Chondrocyte (in vitro differentiated cells): ENCODE data around the gene GJB2. TPM values are rescaled to one million over a fixed set of nuclear protein-coding genes. Genes with fewer than 3 reads are reported as not detected.

Experiments used
- DNase-seq: peaks from one replicate; pipeline ENCODE4 v3.0.0; 2021; ENCODE audit warnings: mixed read lengths, low spot score
- H3K27ac Mint-ChIP-seq: one replicate; pipeline ENCODE4 v1.8.0; 2021; ENCODE audit warnings: mild to moderate bottlenecking, moderate library complexity, mixed read lengths; ENCODE audit not compliant: unreplicated experiment
- H3K27me3 Mint-ChIP-seq: 2 replicates; pipeline ENCODE4 v1.8.0; 2021; ENCODE audit warnings: low read depth, mixed read lengths
- H3K36me3 Mint-ChIP-seq: 2 replicates; pipeline ENCODE4 v1.8.0; 2021; ENCODE audit warnings: low read depth, mixed read lengths
- H3K4me1 Mint-ChIP-seq: 2 replicates; pipeline ENCODE4 v1.8.0; 2021; ENCODE audit warnings: low read depth, mild to moderate bottlenecking, mixed read lengths
- H3K4me3 Mint-ChIP-seq: one replicate; pipeline ENCODE4 v1.8.0; 2021; ENCODE audit warnings: mild to moderate bottlenecking, moderate library complexity, mixed read lengths; ENCODE audit not compliant: unreplicated experiment
- H3K9me3 Mint-ChIP-seq: 2 replicates; pipeline ENCODE4 v1.8.0; 2021; ENCODE audit warnings: low read depth, mixed read lengths
- total RNA-seq: library from RNA; stranded (reverse); gene quantifications from 3 replicates; pipeline ENCODE4 v1.2.1, GENCODE V29; 2021
- TF ChIP-seq, protein P1 (sequence below): fragments of 200-600 bp; sonication (generic); IDR thresholded peaks from 2 replicates; pipeline ENCODE4 v1.5.0; 2021; ENCODE audit warnings: antibody characterized with exemption, mild to moderate bottlenecking, moderate library complexity

The GJB2 gene
- total RNA-seq, 1 donor from 2014 or later, result not detected

DNA sequence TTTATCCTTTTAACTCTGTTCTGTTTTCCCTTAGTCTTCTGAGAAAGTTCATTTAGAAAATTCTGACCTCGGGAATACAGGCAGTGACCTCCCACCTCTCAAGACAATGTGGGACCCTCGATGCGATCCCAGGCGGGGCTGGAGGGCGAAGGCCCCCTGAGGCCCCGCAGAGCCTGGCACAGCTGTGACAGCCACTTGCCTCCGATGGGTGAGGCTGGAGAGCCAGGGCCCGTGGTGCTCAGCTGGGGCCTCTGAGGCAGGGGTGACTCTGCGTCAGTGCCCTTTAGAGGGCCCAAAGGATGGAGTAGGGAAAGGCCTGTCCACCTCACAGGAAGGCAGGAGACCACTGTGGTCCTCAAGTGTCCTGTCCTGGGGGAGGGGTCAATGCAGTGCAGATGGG is 42.2 kb downstream of the GJB2 start:
- Mint-ChIP-seq H3K36me3 (peaks cover 5% of the 10 kb centered on the region), H3K27me3 (peaks cover 74% of the 10 kb centered on the region), H3K4me1 (no peaks in the 10 kb centered on the region), H3K27ac (no peak overlapping the region), H3K9me3 (peaks cover 5% of the 10 kb centered on the region), H3K4me3 (no peak overlapping the region)
- DNase-seq, result no peak
- TF ChIP-seq, protein P1, sequence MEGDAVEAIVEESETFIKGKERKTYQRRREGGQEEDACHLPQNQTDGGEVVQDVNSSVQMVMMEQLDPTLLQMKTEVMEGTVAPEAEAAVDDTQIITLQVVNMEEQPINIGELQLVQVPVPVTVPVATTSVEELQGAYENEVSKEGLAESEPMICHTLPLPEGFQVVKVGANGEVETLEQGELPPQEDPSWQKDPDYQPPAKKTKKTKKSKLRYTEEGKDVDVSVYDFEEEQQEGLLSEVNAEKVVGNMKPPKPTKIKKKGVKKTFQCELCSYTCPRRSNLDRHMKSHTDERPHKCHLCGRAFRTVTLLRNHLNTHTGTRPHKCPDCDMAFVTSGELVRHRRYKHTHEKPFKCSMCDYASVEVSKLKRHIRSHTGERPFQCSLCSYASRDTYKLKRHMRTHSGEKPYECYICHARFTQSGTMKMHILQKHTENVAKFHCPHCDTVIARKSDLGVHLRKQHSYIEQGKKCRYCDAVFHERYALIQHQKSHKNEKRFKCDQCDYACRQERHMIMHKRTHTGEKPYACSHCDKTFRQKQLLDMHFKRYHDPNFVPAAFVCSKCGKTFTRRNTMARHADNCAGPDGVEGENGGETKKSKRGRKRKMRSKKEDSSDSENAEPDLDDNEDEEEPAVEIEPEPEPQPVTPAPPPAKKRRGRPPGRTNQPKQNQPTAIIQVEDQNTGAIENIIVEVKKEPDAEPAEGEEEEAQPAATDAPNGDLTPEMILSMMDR, result no peak

DNA sequence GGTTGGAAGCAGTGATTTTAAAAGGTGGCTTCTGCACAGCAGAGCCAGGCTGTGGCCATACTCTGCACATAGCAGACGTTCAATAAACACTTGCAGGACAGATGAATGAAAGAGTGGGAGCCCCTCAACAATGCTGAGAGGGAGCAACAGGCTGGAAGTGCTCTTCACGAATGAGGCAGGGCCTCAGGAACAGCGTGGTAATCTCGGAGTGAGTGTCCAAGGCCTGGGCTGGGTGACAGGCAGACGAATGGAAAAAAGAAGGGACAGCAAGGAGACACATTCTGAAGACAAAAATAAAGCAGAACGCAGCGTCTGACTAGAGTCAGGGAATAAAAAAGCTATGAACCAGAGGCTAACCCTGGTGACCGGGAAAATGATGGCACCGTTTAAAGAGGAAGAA is 43.0 kb downstream of the GJB2 start:
- Mint-ChIP-seq H3K9me3 (peaks cover 5% of the 10 kb centered on the region), H3K4me3 (no peak overlapping the region), H3K27me3 (peaks cover 72% of the 10 kb centered on the region), H3K36me3 (peaks cover 5% of the 10 kb centered on the region), H3K27ac (no peak overlapping the region), H3K4me1 (no peaks in the 10 kb centered on the region)
- DNase-seq, result no peak
- TF ChIP-seq, protein P1, result no peak

DNA sequence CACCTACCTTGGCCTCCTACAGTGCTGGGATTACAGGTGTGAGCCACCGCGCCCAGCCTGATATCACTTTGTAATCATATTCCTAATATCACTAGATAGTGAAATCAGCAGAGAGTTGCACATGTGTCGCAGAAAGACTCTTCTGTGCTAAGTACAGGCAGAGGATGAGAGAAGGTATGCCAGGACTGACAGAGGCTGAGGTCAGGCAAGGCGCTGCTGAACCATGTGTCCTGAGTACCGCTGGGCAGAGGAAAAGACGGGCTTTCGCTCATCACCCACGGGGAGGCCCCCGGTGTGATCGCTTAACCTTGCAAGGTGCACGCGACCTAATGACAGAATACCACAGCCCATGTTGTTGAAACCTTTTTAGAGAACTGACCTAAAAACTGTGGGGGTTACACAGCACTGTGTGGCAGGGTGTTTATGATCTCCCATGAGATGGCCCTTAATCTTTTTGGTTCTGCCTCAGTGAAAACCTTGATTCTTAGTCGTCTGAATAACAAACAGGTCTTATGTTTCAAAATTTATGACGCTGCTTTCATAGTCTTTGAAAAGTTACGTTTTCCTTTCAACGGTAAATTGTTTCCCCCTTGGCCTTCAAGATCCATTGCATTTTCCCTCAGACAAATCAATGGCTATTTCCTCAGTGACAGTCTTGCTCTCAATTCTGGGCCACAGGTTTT is 44.1 kb downstream of the GJB2 start:
- no peak for DNase-seq
- H3K36me3 Mint-ChIP-seq, result peaks cover 2% of the 10 kb centered on the region
- H3K4me3 Mint-ChIP-seq, result no peak overlapping the region
- TF ChIP-seq, protein P1, result no peak
- H3K4me1 Mint-ChIP-seq, result no peaks in the 10 kb centered on the region
- peaks cover 62% of the 10 kb centered on the region for H3K27me3 Mint-ChIP-seq
- no peak overlapping the region for H3K27ac Mint-ChIP-seq
- H3K9me3 Mint-ChIP-seq, result no peaks in the 10 kb centered on the region

DNA sequence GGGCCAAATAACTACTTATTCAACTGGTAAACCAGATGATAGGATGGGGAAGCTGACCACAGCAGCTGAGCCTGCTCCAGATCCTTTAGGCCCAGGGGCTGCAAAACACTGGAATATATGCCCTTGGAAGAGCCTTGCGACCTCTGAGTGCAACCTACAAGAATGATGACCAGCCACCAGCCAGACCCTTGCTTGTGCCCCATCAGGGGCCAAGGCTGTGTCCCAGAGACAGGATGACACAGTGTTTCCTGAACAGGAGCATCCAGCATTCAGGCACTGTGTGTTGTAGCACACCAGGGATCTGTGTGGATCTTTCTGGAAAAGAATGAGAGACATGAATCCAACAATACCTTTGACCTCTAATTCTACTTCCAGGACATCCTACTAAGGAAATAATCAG is 46.4 kb downstream of the GJB2 start:
- H3K27me3 Mint-ChIP-seq, result peaks cover 53% of the 10 kb centered on the region
- H3K4me3 Mint-ChIP-seq, result no peak overlapping the region
- no peaks in the 10 kb centered on the region for H3K9me3 Mint-ChIP-seq
- peaks cover 2% of the 10 kb centered on the region for H3K36me3 Mint-ChIP-seq
- TF ChIP-seq, protein P1, result no peak
- no peak overlapping the region for H3K27ac Mint-ChIP-seq
- no peak for DNase-seq
- H3K4me1 Mint-ChIP-seq, result no peaks in the 10 kb centered on the region

DNA sequence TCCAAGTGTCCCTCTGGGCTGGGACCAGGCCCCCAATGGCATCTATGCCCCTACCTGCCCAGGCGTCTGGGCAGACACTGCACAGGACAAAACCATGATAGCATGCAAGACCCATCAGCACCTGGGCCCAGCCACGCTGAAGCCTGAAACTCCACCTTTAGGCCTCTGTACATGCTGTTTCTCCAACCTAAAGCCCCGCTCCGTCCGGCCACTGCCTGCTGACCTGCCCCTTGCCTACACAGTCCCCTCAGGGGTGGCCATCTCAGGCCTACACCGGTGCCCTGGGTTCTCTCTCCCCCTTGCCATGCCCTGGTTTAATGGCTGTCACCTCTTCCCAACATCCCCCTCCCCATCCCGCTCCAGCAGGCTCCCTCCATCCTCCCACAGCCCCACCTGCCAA is 47.2 kb downstream of the GJB2 start:
- TF ChIP-seq, protein P1, result no peak
- Mint-ChIP-seq H3K9me3 (no peaks in the 10 kb centered on the region), H3K4me3 (no peak overlapping the region), H3K27me3 (peaks cover 47% of the 10 kb centered on the region), H3K36me3 (peaks cover 2% of the 10 kb centered on the region), H3K27ac (no peak overlapping the region), H3K4me1 (peaks cover 7% of the 10 kb centered on the region)
- no peak for DNase-seq
